PC-3 (cell line): Measurements from ENCODE around the gene PIEZO2.

Experiments
- EZH2 ChIP-seq: fragments of 300-600 bp; sonication (generic); IDR thresholded peaks from one replicate; pipeline ENCODE4 v1.6.1; 2017; ENCODE audit warnings: antibody characterized with exemption, mild to moderate bottlenecking, low read length; ENCODE audit not compliant: unreplicated experiment
- TF ChIP-seq, protein P1 (sequence below): fragments of 300-600 bp; sonication (generic); conservative IDR thresholded peaks from 2 replicates; pipeline ENCODE4 v1.5.1; 2017; ENCODE audit warnings: antibody characterized with exemption, low read depth, mild to moderate bottlenecking, low read length

DNA sequence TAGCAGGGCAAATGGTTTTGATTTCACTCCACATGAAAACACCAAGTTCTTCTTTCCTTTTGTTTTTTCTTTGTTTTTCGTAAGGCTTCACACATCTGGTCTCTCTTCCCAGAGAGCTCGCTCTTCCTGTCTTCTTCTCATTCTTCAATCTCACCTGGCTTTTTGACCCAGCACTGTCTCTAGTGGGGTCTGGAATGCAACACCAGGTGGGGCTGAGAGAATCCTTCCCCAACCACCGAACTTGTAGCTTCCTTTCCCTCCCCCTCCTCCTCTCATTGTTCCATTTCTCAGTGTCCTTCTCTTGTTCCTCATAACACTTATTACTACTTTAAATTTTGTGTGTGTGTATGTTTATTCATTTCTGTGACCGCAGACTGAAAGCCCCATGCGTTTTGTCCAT is 13.5 kb upstream of the PIEZO2 start:
- TF ChIP-seq EZH2, result no peak
- TF ChIP-seq, protein P1, sequence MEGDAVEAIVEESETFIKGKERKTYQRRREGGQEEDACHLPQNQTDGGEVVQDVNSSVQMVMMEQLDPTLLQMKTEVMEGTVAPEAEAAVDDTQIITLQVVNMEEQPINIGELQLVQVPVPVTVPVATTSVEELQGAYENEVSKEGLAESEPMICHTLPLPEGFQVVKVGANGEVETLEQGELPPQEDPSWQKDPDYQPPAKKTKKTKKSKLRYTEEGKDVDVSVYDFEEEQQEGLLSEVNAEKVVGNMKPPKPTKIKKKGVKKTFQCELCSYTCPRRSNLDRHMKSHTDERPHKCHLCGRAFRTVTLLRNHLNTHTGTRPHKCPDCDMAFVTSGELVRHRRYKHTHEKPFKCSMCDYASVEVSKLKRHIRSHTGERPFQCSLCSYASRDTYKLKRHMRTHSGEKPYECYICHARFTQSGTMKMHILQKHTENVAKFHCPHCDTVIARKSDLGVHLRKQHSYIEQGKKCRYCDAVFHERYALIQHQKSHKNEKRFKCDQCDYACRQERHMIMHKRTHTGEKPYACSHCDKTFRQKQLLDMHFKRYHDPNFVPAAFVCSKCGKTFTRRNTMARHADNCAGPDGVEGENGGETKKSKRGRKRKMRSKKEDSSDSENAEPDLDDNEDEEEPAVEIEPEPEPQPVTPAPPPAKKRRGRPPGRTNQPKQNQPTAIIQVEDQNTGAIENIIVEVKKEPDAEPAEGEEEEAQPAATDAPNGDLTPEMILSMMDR, result no peak
